Lower leg skin (tissue), 3 donors: Measurements from ENCODE around the gene BNIP5.

ENCODE experiments used
- CTCF ChIP-seq, 3 donors: fragments of 450-650 bp; IDR thresholded peaks; one replicate each; pipeline ENCODE4 v1.5.1; 2016; ENCODE audit warnings: antibody characterized with exemption in 3 of 3, mild to moderate bottlenecking in 3 of 3, moderate library complexity in 2 of 3
- POLR2A ChIP-seq, 2 donors: fragments of 450-650 bp; IDR thresholded peaks; one replicate each; pipeline ENCODE4 v1.6.1; 2016 to 2017; ENCODE audit warnings: antibody characterized with exemption in 2 of 2, mild to moderate bottlenecking in 1 of 2, moderate library complexity in 1 of 2

- TF ChIP-seq CTCF (IDR thresholded peaks at IDR 0.05) (no peak), POLR2A (IDR thresholded peaks at IDR 0.05) (no peak)
These were observed 21.2 kb upstream of the BNIP5 start for GRCh38 chr6:36357872-36358225.
